ENCODE measurements around the gene FXYD3.

DNA sequence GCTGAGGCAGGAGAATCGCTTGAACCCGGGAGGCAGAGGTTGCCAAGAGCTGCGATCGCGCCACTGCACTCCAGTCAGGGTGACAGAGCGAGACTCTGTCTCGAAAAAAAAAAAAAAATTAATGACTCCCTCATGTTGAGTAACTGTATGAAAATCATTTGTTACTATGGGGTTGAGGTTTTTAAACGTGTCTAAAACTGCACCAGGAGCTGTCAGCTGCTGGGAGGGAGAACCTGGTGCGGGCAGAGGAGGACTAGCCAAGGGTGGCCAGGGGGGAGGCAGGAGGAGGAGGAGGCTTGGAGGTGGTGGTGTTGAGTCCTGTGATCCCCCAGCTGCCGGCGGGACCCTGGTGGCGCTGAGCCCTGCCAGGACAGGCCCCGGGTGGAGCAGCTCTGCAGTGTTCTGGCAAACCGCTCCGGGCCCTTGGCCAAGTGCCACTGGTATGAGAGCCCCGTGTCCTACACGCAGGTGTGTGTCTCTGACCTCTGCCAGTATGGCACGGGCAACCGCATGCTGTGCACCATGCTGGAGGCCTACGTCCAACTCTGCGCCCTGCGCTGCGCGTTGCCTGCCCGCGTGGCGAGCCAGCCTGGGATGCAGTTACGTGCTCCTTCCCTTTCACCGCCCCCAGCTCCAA lies 17.1 kb upstream of the FXYD3 start:
- TF ChIP-seq, protein P1, sequence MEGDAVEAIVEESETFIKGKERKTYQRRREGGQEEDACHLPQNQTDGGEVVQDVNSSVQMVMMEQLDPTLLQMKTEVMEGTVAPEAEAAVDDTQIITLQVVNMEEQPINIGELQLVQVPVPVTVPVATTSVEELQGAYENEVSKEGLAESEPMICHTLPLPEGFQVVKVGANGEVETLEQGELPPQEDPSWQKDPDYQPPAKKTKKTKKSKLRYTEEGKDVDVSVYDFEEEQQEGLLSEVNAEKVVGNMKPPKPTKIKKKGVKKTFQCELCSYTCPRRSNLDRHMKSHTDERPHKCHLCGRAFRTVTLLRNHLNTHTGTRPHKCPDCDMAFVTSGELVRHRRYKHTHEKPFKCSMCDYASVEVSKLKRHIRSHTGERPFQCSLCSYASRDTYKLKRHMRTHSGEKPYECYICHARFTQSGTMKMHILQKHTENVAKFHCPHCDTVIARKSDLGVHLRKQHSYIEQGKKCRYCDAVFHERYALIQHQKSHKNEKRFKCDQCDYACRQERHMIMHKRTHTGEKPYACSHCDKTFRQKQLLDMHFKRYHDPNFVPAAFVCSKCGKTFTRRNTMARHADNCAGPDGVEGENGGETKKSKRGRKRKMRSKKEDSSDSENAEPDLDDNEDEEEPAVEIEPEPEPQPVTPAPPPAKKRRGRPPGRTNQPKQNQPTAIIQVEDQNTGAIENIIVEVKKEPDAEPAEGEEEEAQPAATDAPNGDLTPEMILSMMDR (IDR thresholded peaks at IDR 0.05) = no peak
- TF ChIP-seq POLR2A (IDR thresholded peaks at IDR 0.05) = no peak

All from esophagus squamous epithelium (tissue), 4 donors.